ENCODE data around the gene NYAP1. TPM values are rescaled to one million over a fixed set of nuclear protein-coding genes. Genes with fewer than 3 reads are reported as not detected.

The NYAP1 gene
- total RNA-seq, 2 experiments from 2014 or later: 0.10 to 0.98 TPM

DNA sequence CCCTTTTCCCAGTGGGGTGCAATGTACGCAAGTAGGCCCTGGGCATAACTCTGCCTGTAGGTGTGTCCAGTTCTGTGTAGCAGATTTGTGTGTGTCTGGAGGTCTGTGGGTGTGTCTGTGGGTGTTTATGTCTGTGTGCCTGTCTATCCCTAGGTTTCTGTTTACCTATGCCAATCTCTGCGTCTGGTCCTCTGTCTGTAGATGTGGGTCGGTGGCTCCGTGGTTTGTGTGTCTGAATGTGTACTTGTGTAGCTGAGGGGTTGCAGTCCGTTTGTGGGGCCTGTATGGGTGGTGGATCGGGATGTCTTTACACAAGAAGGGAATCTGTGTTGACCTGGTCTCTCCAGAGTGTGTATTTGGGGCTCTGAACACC is 932 bp downstream of the NYAP1 start:
- Histone ChIP-seq H3K9me3 (ENCODE audit: low read length) (no peaks in the 10 kb centered on the region), H2AFZ (ENCODE audit: low read length) (peak overlapping the region; percentile 12; the same call in 1 of the 2 replicates), H3K27ac (ENCODE audit: low read depth, low read length, poor library complexity, severe bottlenecking) (no peak overlapping the region), H3K36me3 (ENCODE audit: insufficient read depth, low read length) (no peaks in the 10 kb centered on the region), H3K9me2 (ENCODE audit: insufficient read depth, low read length) (no peaks in the 10 kb centered on the region), H3K79me2 (ENCODE audit: insufficient read depth, low read depth, low read length) (no peaks in the 10 kb centered on the region), H3K4me1 (ENCODE audit: insufficient read depth, low read length, poor library complexity, severe bottlenecking) (peaks cover 16% of the 10 kb centered on the region), H3K4me2 (ENCODE audit: low read length) (no peak overlapping the region), H3K4me3 (ENCODE audit: low read depth, low read length, poor library complexity, severe bottlenecking) (no peak overlapping the region), H4K20me1 (ENCODE audit: insufficient read depth, low read length) (no peaks in the 10 kb centered on the region)
- TF ChIP-seq, protein P1, sequence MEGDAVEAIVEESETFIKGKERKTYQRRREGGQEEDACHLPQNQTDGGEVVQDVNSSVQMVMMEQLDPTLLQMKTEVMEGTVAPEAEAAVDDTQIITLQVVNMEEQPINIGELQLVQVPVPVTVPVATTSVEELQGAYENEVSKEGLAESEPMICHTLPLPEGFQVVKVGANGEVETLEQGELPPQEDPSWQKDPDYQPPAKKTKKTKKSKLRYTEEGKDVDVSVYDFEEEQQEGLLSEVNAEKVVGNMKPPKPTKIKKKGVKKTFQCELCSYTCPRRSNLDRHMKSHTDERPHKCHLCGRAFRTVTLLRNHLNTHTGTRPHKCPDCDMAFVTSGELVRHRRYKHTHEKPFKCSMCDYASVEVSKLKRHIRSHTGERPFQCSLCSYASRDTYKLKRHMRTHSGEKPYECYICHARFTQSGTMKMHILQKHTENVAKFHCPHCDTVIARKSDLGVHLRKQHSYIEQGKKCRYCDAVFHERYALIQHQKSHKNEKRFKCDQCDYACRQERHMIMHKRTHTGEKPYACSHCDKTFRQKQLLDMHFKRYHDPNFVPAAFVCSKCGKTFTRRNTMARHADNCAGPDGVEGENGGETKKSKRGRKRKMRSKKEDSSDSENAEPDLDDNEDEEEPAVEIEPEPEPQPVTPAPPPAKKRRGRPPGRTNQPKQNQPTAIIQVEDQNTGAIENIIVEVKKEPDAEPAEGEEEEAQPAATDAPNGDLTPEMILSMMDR (conservative IDR thresholded peaks at IDR 0.05; ENCODE audit: low read length): no peak
- BruUV-seq (replicated peaks): no TSS peak
- intact Hi-C loops (cut with micrococcal nuclease; ENCODE audit: unreplicated experiment): no loop called here
- POLR2A ChIA-PET: no interaction called here
- DNase-seq (ENCODE audit: low spot score): no peak
- CTCF ChIA-PET (ENCODE audit: unreplicated experiment): no interaction called here

DNA sequence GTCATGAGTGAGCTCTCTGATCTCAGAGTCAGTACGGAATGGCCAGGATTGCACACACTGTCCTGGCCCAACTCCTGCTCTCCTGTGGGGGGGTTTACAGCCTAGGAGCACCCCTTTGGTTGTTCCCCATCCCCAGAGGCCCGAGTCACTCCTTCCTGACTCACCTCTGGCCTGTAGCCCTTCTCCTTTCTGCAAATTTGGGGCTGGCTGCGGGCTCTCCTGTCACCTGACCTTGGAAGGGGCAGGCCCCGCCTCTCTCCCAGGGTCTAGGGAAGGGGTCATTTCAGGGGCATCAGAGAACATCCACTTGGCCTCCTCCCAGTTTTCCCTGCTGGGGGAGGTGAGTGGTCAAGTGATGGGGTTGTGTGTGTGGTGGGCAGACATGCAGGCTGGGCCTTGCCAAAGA is 1.7 kb downstream of the NYAP1 start:
- POLR2A ChIA-PET: interaction anchor here (0.6 kb wide), 1 partner anchor 10 kb away, joined by 4 read pairs; no protein-coding TSS in a partner anchor
- H2AFZ ChIP-seq (ENCODE audit: low read length): no peak overlapping the region
- peaks cover 16% of the 10 kb centered on the region for H3K4me1 ChIP-seq (ENCODE audit: insufficient read depth, low read length, poor library complexity, severe bottlenecking)

DNA sequence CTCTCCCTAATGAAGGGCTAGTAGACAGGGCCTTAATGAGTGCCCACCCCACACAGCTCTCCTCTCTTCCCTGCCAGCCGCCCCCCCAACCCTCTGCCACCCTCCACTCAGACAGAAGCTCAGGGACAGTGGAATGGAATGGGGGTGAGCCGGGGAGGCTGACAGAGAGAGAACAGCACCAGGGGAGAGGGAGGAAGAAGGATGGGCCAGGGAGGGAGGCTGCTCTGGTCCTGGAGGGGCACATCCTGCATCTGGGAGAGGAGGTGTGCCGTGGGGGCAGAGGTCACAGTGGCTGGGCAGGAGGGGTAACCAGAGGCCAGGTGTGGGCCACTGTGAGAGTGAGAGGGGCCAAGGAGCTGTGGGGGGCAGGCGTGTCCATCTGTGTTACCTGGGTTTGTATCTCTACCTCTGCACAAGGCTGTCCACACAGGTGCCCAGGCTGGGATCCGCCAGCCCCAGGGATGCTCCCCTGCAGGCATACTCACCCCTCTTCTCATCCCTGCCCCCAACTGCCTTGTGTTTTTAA is 2.4 kb downstream of the NYAP1 start:
- Histone ChIP-seq H3K4me2 (ENCODE audit: low read length) (no peak overlapping the region), H3K9me2 (ENCODE audit: insufficient read depth, low read length) (no peaks in the 10 kb centered on the region), H3K9me3 (ENCODE audit: low read length) (no peaks in the 10 kb centered on the region), H3K4me1 (ENCODE audit: insufficient read depth, low read length, poor library complexity, severe bottlenecking) (peaks cover 17% of the 10 kb centered on the region), H3K27ac (ENCODE audit: low read depth, low read length, poor library complexity, severe bottlenecking) (no peak overlapping the region), H3K79me2 (ENCODE audit: insufficient read depth, low read depth, low read length) (no peaks in the 10 kb centered on the region), H2AFZ (ENCODE audit: low read length) (no peak overlapping the region), H3K36me3 (ENCODE audit: insufficient read depth, low read length) (no peaks in the 10 kb centered on the region), H3K4me3 (ENCODE audit: low read depth, low read length, poor library complexity, severe bottlenecking) (no peak overlapping the region), H4K20me1 (ENCODE audit: insufficient read depth, low read length) (no peaks in the 10 kb centered on the region)
- POLR2A ChIA-PET: no interaction called here
- BruUV-seq (replicated peaks): no TSS peak
- TF ChIP-seq, protein P1 (conservative IDR thresholded peaks at IDR 0.05; ENCODE audit: low read length): no peak
- TF ChIP-seq EZH2phosphoT487 (IDR thresholded peaks at IDR 0.05; ENCODE audit: borderline replicate concordance, low read depth, low read length): no peak
- CTCF ChIA-PET (ENCODE audit: unreplicated experiment): no interaction called here
- no peak for DNase-seq (ENCODE audit: low spot score)
- intact Hi-C loops (cut with micrococcal nuclease; ENCODE audit: unreplicated experiment): no loop called here

More for the DNA sequence above, 1.7 kb downstream of the NYAP1 start:
- Histone ChIP-seq H4K20me1 (ENCODE audit: insufficient read depth, low read length) (no peaks in the 10 kb centered on the region), H3K9me3 (ENCODE audit: low read length) (no peaks in the 10 kb centered on the region), H3K79me2 (ENCODE audit: insufficient read depth, low read depth, low read length) (no peaks in the 10 kb centered on the region), H3K36me3 (ENCODE audit: insufficient read depth, low read length) (no peaks in the 10 kb centered on the region), H3K4me2 (ENCODE audit: low read length) (no peak overlapping the region), H3K9me2 (ENCODE audit: insufficient read depth, low read length) (no peaks in the 10 kb centered on the region), H3K27ac (ENCODE audit: low read depth, low read length, poor library complexity, severe bottlenecking) (no peak overlapping the region), H3K4me3 (ENCODE audit: low read depth, low read length, poor library complexity, severe bottlenecking) (no peak overlapping the region)
- intact Hi-C loops (cut with micrococcal nuclease; ENCODE audit: unreplicated experiment): no loop called here
- DNase-seq (ENCODE audit: low spot score): no peak
- CTCF ChIA-PET (ENCODE audit: unreplicated experiment): no interaction called here
- BruUV-seq (replicated peaks): no TSS peak
- TF ChIP-seq, protein P1 (conservative IDR thresholded peaks at IDR 0.05; ENCODE audit: low read length): no peak
- no peak for TF ChIP-seq EZH2phosphoT487 (IDR thresholded peaks at IDR 0.05; ENCODE audit: borderline replicate concordance, low read depth, low read length)
